K562 (cell line): ENCODE results near the gene ADAM10. TPM values are rescaled to one million over a fixed set of nuclear protein-coding genes. Genes with fewer than 3 reads are reported as not detected.
A peak's percentile ranks its signal among the peaks of the same experiment; 100 is the strongest.
"Not testable (repeated sequence)": the region's sequence is repeated elsewhere in the genome, so short reads cannot be mapped to it uniquely, and the experiment has no call there.

Experiments
- ATAC-seq: fragments of 200-7000 bp; cut with Tn5 transposase; 3 replicates; pipeline ENCODE4 v1.9.1; 2020; ENCODE audit warnings: moderate library complexity
- BruUV-seq: library from RNA; stranded (reverse); fragments of 400-500 nt; replicated peaks from 2 replicates; lab custom pipeline; 2021; lab: Mats Ljungman, UMichigan
- CTCF ChIA-PET: fragments of 300-600 bp; formaldehyde crosslinking; extraction: SDS; loops from one replicate; lab custom pipeline; 2021; ENCODE audit warnings: low intra/inter-chr PET ratio; lab: Yijun Ruan, JAX
- POLR2A ChIA-PET: fragments of 300-600, 350-650 bp; sonication (Branson Sonifier 250); formaldehyde crosslinking; extraction: SDS; loops from one replicate; lab custom pipeline; 2021; ENCODE audit warnings: antibody characterized with exemption, inconsistent platforms; lab: Yijun Ruan, JAX
- DNase-seq, 4 experiments: peaks; one replicate each; pipeline versions ENCODE4 v3.0.0 to v3.0.0-alpha.2; 2011 to 2018; ENCODE audit warnings: low spot score in 3 of 4, mixed read lengths in 3 of 4; ENCODE audit errors: extremely low read depth in 1 of 4
- FAIRE-seq: peaks from 2 replicates; lab custom pipeline; 2011; peaks lifted over from hg19 to GRCh38; lab: Jason Lieb, UNC
- H2AFZ ChIP-seq: 2 replicates; pipeline ENCODE4 v1.6.0; 2011; ENCODE audit warnings: low read depth, low read length, control low read depth, inconsistent platforms
- H3K27ac ChIP-seq: fragments of 200-600 bp; 3 replicates; pipeline ENCODE4 v1.8.0; 2011; ENCODE audit warnings: low read depth, mild to moderate bottlenecking, control low read depth, inconsistent platforms, low read length, moderate library complexity, mixed read lengths; ENCODE audit errors: extremely low read depth
- H3K27me3 ChIP-seq, 2 experiments: fragments of 300-600 bp in 1 of 2; 2 replicates in 1 of 2; 3 replicates in 1 of 2; pipeline versions ENCODE4 v1.6.0 to v1.8.0; 2011; ENCODE audit warnings: inconsistent platforms in 2 of 2, low read length in 2 of 2, mild to moderate bottlenecking in 1 of 2, mixed read lengths in 1 of 2, moderate library complexity in 1 of 2; ENCODE audit not compliant: control insufficient read depth in 2 of 2, insufficient read depth in 2 of 2
- H3K36me3 ChIP-seq: fragments of 300-600 bp; 3 replicates; pipeline ENCODE4 v1.8.0; 2011; ENCODE audit warnings: mild to moderate bottlenecking, low read length, inconsistent platforms; ENCODE audit not compliant: control insufficient read depth, insufficient read depth
- H3K4me1 ChIP-seq, 2 experiments: fragments of 200-600 bp in 1 of 2; replicated peaks in 1 of 2; 2 replicates in 1 of 2; 3 replicates in 1 of 2; pipeline versions ENCODE4 v1.5.1 to v1.8.0; 2011; ENCODE audit warnings: inconsistent platforms in 2 of 2, low read length in 2 of 2, mild to moderate bottlenecking in 1 of 2, mixed read lengths in 1 of 2, moderate library complexity in 1 of 2; ENCODE audit not compliant: control insufficient read depth in 2 of 2, insufficient read depth in 2 of 2
- H3K4me2 ChIP-seq: 2 replicates; pipeline ENCODE4 v1.6.1; 2011; ENCODE audit warnings: low read length, control low read depth, inconsistent platforms, mixed read lengths; ENCODE audit not compliant: insufficient read depth
- H3K4me3 ChIP-seq: fragments of 200-600 bp; sonication (generic), shearing (Covaris generic); 2 replicates; pipeline ENCODE4 v1.5.1; 2016; ENCODE audit warnings: control low read depth, inconsistent platforms
- H3K79me2 ChIP-seq: fragments of 200-600 bp; 3 replicates; pipeline ENCODE4 v1.8.0; 2011; ENCODE audit warnings: low read length, inconsistent platforms; ENCODE audit not compliant: control insufficient read depth, insufficient read depth
- H3K9ac ChIP-seq, 2 experiments: 2 replicates each; pipeline versions ENCODE4 v1.6.0 to v1.6.1; 2011; ENCODE audit warnings: low read depth in 2 of 2, low read length in 2 of 2, control low read depth in 1 of 2, inconsistent platforms in 1 of 2, mild to moderate bottlenecking in 1 of 2, mixed read lengths in 1 of 2; ENCODE audit not compliant: insufficient read depth in 1 of 2
- H3K9me1 ChIP-seq: one replicate; pipeline ENCODE4 v1.6.0; 2011; ENCODE audit warnings: inconsistent platforms, mild to moderate bottlenecking, low read length, moderate library complexity; ENCODE audit not compliant: control insufficient read depth, insufficient read depth
- H3K9me3 ChIP-seq: replicated peaks from 2 replicates; pipeline ENCODE4 v1.5.1; 2011; ENCODE audit warnings: low read depth, low read length, inconsistent platforms; ENCODE audit not compliant: control insufficient read depth, insufficient read depth
- H4K20me1 ChIP-seq: replicated peaks from 2 replicates; pipeline ENCODE4 v1.6.1; 2011; ENCODE audit warnings: low read length, inconsistent platforms, mixed read lengths; ENCODE audit not compliant: control insufficient read depth, insufficient read depth
- BACH1 ChIP-seq: fragments of 200-800 bp; sonication (Bioruptor generic); IDR thresholded peaks from 2 replicates; pipeline ENCODE4 v1.6.1; 2016; ENCODE audit warnings: missing genetic modification characterization, missing compliant biosample characterization
- ETV5 ChIP-seq: sonication (generic); formaldehyde crosslinking; IDR thresholded peaks from 2 replicates; pipeline ENCODE4 v1.4.0; 2020; ENCODE audit warnings: low read depth, mild to moderate bottlenecking, missing genetic modification reagents
- EZH2 ChIP-seq: IDR thresholded peaks from 2 replicates; pipeline ENCODE4 v1.6.1; 2012; ENCODE audit warnings: low read depth, mild to moderate bottlenecking, inconsistent platforms, low read length, borderline replicate concordance
- IFI16 ChIP-seq: fragments of 250-450 bp; sonication (Bioruptor Pico); IDR thresholded peaks from 2 replicates; pipeline ENCODE4 v2.1.2; 2022; ENCODE audit warnings: mild to moderate bottlenecking, inconsistent platforms
- MAFF ChIP-seq: IDR thresholded peaks from 2 replicates; pipeline ENCODE4 v1.6.1; 2012; ENCODE audit warnings: low read length, improper control_type of control experiment
- MXD1 ChIP-seq: fragments of 250-450 bp; sonication (Bioruptor Pico); IDR thresholded peaks from 2 replicates; pipeline ENCODE4 v1.8.0; 2021; ENCODE audit warnings: borderline replicate concordance, mild to moderate bottlenecking, moderate library complexity; ENCODE audit not compliant: poor library complexity, severe bottlenecking
- NFRKB ChIP-seq: fragments of 450-650 bp; IDR thresholded peaks from 2 replicates; pipeline ENCODE4 v1.6.1; 2016; ENCODE audit warnings: low read depth
- NR4A1 ChIP-seq, 2 experiments: fragments of 250-450 bp in 1 of 2; fragments of 450-650 bp in 1 of 2; sonication (Bioruptor Pico) in 1 of 2; IDR thresholded peaks; 2 replicates each; pipeline versions ENCODE4 v1.4.0 to v1.6.1; 2016 to 2020; ENCODE audit warnings: mild to moderate bottlenecking in 2 of 2, missing compliant biosample characterization in 1 of 2, missing genetic modification characterization in 1 of 2, moderate library complexity in 1 of 2
- PHB2 ChIP-seq: fragments of 450-650 bp; IDR thresholded peaks from 2 replicates; pipeline ENCODE4 v1.6.1; 2017; ENCODE audit warnings: low read depth
- RBM14 ChIP-seq: fragments of 200-400 bp; formaldehyde crosslinking; IDR thresholded peaks from 2 replicates; pipeline ENCODE4 v1.6.1; 2018; ENCODE audit warnings: low read depth, mild to moderate bottlenecking, low read length, moderate library complexity, borderline replicate concordance; ENCODE audit not compliant: insufficient read depth
- SMARCE1 ChIP-seq: fragments of 450-650 bp; IDR thresholded peaks from 2 replicates; pipeline ENCODE4 v1.7.1; 2016; ENCODE audit warnings: mild to moderate bottlenecking
- TGIF2 ChIP-seq: sonication (generic); formaldehyde crosslinking; IDR thresholded peaks from 2 replicates; pipeline ENCODE4 v1.8.1; 2022; ENCODE audit warnings: mild to moderate bottlenecking, missing genetic modification reagents, moderate library complexity
- ZBTB12 ChIP-seq: fragments of 250-450 bp; sonication (Bioruptor Pico); IDR thresholded peaks from 2 replicates; pipeline ENCODE4 v1.4.0; 2020
- WGBS: fragments of 100-300 bp; shearing (Covaris generic); methylation state at CpG from one replicate; pipeline ENCODE4 v1.1.6; 2016; ENCODE audit warnings: low coverage, mixed read lengths; ENCODE audit not compliant: insufficient coverage; ENCODE audit errors: missing lambda C conversion rate; 5-methylcytosine and 5-hydroxymethylcytosine counted together
- in situ Hi-C: fragments of 300-500 bp; cut with MboI; formaldehyde crosslinking; loops from 4 replicates; pipeline ENCODE4 v1.15.0; 2018; ENCODE audit warnings: inconsistent platforms, mixed read lengths
- intact Hi-C: fragments of 100-400 bp; cut with micrococcal nuclease; formaldehyde crosslinking; loops from 2 replicates; pipeline ENCODE4 v1.14.2; 2022
- polyA plus RNA-seq, 8 experiments: library from polyadenylated mRNA; depleted of rRNA in 4 of 8; stranded (reverse) in 5 of 8; unstranded in 3 of 8; fragments of >200 nt; fragmentation: Nextera tagmentation in 2 of 8; fragmentation: Illumina TruSeq in 1 of 8; extraction: Ambion mirVana in 2 of 8; extraction: Trizol in 1 of 8; gene quantifications; 2 replicates each; pipeline versions ENCODE4 v1.2.1 to v1.2.3, GENCODE V29; 2011 to 2014; ENCODE audit warnings: inconsistent platforms in 1 of 8, missing spikeins in 1 of 8
- total RNA-seq, 7 experiments: library from RNA; depleted of rRNA in 6 of 7; stranded (reverse); fragments of >200 nt in 6 of 7; fragmentation: Illumina TruSeq in 2 of 7; extraction: Trizol in 2 of 7; gene quantifications; 2 replicates each; pipeline versions ENCODE4 v1.2.1 to v1.2.3, GENCODE V29; 2011 to 2021; ENCODE audit warnings: low replicate concordance in 1 of 7

ADAM10 gene
- total and polyA plus RNA-seq, 9 of the 15 experiments (the other 6 are each of a cell fraction or from before 2014, with no cell fraction given), result 11.9 to 152 (median 57.3) TPM

DNA sequence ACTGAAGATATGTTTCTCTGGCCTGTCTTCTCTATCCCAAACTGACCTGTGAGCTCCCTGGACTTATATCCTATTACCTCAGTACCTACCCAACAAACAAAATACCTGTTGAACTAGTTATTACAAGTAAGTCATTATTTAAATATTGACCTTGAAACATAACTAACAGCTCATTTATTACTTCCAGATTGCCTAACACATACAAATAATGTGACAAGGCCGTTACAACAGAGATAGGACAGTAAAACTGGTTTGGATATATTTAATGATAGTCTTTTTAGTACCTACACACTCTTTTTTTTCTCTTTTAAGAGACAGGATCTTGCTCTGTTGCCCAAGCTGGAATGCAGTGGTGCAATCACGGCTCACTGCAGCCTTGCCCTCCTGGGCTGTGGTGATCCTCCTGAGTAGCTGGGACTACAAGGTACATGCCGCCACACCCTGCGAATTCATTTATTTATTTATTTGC, 145.0 kb downstream of the ADAM10 start (continued):
- no peak for TF ChIP-seq RBM14
- TF ChIP-seq ETV5 (CRISPR knock-in tag), result no peak
- TF ChIP-seq BACH1 (tag), result no peak

GRCh38 chr15:58603927-58604326, 145.6 kb downstream of the ADAM10 start:
- CTCF ChIA-PET, H3K9ac ChIP-seq: not testable (repeated sequence)

GRCh38 chr15:58602823-58603222, 146.7 kb downstream of the ADAM10 start:
- ChIA-PET CTCF (no interaction called here), POLR2A (no interaction called here)
- 54% methylated on average over 2 of the region's 2 CpGs for WGBS
- Histone ChIP-seq H3K36me3 (peaks cover 18% of the 10 kb centered on the region), H3K79me2 (no peaks in the 10 kb centered on the region), H3K4me2 (no peak overlapping the region), H3K9ac (no peak overlapping the region), H4K20me1 (no peaks in the 10 kb centered on the region), H3K27me3 (no peaks in the 10 kb centered on the region), H3K9me1 (no peaks in the 10 kb centered on the region), H2AFZ (no peak overlapping the region), H3K4me3 (no peak overlapping the region), H3K9me3 (no peaks in the 10 kb centered on the region), H3K4me1 (no peaks in the 10 kb centered on the region), H3K27ac (no peak overlapping the region)
- in situ Hi-C loops, result no loop called here
- no peak for ATAC-seq
- DNase-seq, result no peak
- no TSS peak for BruUV-seq
- no peak for FAIRE-seq
- intact Hi-C loops, result no loop called here
- TF ChIP-seq PHB2 (no peak), EZH2 (no peak), MAFF (peak; percentile 58; the same call in 1 of the 2 replicates), IFI16 (no peak), TGIF2 (CRISPR knock-in tag) (no peak), MXD1 (CRISPR knock-in tag) (no peak), SMARCE1 (no peak), ZBTB12 (CRISPR knock-in tag) (no peak), NFRKB (no peak), NR4A1 (CRISPR knock-in tag; IDR thresholded peaks at IDR 0.05) (no peak), NR4A1 (tag; IDR thresholded peaks at IDR 0.05) (no peak)

More at GRCh38 chr15:58603927-58604326, 145.6 kb downstream of the ADAM10 start:
- H3K9me3 ChIP-seq, H3K9me1 ChIP-seq, H3K4me1 ChIP-seq, H3K79me2 ChIP-seq, in situ Hi-C loops, H3K4me2 ChIP-seq, H4K20me1 ChIP-seq, H3K27ac ChIP-seq, BruUV-seq, ATAC-seq, intact Hi-C loops, FAIRE-seq, H3K4me3 ChIP-seq, H3K27me3 ChIP-seq, H2AFZ ChIP-seq, DNase-seq: not testable (repeated sequence)
- WGBS, result 98% methylated on average over 8 of the region's 8 CpGs
- H3K36me3 ChIP-seq, result peaks cover 25% of the 10 kb centered on the region
- POLR2A ChIA-PET, result interaction anchor here (0.9 to 1.0 kb wide), 2 partner anchors 10 to 15 kb away, joined by 3 to 4 read pairs; no protein-coding TSS in a partner anchor
